HG03378 (cell line): ENCODE data around the gene HEXD.

ENCODE experiments used
- ATAC-seq: cut with Tn5 transposase; IDR thresholded peaks from one replicate; pipeline ENCODE4 v1.9.1; 2021; ENCODE audit warnings: mild to moderate bottlenecking, moderate library complexity; ENCODE audit not compliant: unreplicated experiment

HEXD gene

GRCh38 chr17:82486231-82487094, 68.3 kb downstream of the HEXD start:
- ATAC-seq: no peak

GRCh38 chr17:82487910-82488309, 69.8 kb downstream of the HEXD start:
- no peak for ATAC-seq

GRCh38 chr17:82489117-82489516, 71.0 kb downstream of the HEXD start:
- ATAC-seq: no peak

- ATAC-seq: no peak
These were observed 71.8 kb downstream of the HEXD start for GRCh38 chr17:82489851-82490511.

GRCh38 chr17:82490512-82491195, 72.5 kb downstream of the HEXD start:
- ATAC-seq: no peak

GRCh38 chr17:82491196-82491530, 73.0 kb downstream of the HEXD start:
- ATAC-seq: no peak

- ATAC-seq: no peak
These were observed 73.4 kb downstream of the HEXD start for GRCh38 chr17:82491533-82491932.
